ENCODE measurements around the gene IGFBPL1. TPM values are rescaled to one million over a fixed set of nuclear protein-coding genes. Genes with fewer than 3 reads are reported as not detected.

Gene IGFBPL1
- total RNA-seq, 4 donors from 2014 or later: 1.6 to 3.2 (median 2.5) TPM

- Histone ChIP-seq H3K9me3 (no peaks in the 10 kb centered on the region), H3K27me3 (peaks cover 25% of the 10 kb centered on the region), H3K4me3 (no peak overlapping the region), H3K4me1 (no peaks in the 10 kb centered on the region), H3K36me3 (no peaks in the 10 kb centered on the region), H3K27ac (no peak overlapping the region)
- 50% methylated on average over 3 of the region's 8 CpGs; no CpG with 5 or more reads in 1 of the 2 donors for WGBS, 2 donors (ENCODE audit: low coverage in 1 of 2)
- TF ChIP-seq, protein P1, sequence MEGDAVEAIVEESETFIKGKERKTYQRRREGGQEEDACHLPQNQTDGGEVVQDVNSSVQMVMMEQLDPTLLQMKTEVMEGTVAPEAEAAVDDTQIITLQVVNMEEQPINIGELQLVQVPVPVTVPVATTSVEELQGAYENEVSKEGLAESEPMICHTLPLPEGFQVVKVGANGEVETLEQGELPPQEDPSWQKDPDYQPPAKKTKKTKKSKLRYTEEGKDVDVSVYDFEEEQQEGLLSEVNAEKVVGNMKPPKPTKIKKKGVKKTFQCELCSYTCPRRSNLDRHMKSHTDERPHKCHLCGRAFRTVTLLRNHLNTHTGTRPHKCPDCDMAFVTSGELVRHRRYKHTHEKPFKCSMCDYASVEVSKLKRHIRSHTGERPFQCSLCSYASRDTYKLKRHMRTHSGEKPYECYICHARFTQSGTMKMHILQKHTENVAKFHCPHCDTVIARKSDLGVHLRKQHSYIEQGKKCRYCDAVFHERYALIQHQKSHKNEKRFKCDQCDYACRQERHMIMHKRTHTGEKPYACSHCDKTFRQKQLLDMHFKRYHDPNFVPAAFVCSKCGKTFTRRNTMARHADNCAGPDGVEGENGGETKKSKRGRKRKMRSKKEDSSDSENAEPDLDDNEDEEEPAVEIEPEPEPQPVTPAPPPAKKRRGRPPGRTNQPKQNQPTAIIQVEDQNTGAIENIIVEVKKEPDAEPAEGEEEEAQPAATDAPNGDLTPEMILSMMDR (IDR thresholded peaks at IDR 0.05): no peak
- TF ChIP-seq EP300 (IDR thresholded peaks at IDR 0.05) (no peak), POLR2A (IDR thresholded peaks at IDR 0.05) (no peak), POLR2AphosphoS5 (IDR thresholded peaks at IDR 0.05) (no peak)
- no peak for ATAC-seq
Observed at GRCh38 chr9:38442473-38443096, 18.3 kb upstream of the IGFBPL1 start.

GRCh38 chr9:38441347-38442085, 17.3 kb upstream of the IGFBPL1 start:
- Histone ChIP-seq H3K36me3 (no peaks in the 10 kb centered on the region), H3K27me3 (peaks cover 25% of the 10 kb centered on the region), H3K4me3 (no peak overlapping the region), H3K4me1 (no peaks in the 10 kb centered on the region), H3K27ac (no peak overlapping the region), H3K9me3 (no peaks in the 10 kb centered on the region)
- no peak for ATAC-seq
- TF ChIP-seq EP300 (IDR thresholded peaks at IDR 0.05) (no peak), POLR2A (IDR thresholded peaks at IDR 0.05) (no peak)
- whole genome bisulfite sequencing, 2 donors (ENCODE audit: low coverage in 1 of 2): 74 to 91% methylated on average over 6 of the region's 8 CpGs

DNA sequence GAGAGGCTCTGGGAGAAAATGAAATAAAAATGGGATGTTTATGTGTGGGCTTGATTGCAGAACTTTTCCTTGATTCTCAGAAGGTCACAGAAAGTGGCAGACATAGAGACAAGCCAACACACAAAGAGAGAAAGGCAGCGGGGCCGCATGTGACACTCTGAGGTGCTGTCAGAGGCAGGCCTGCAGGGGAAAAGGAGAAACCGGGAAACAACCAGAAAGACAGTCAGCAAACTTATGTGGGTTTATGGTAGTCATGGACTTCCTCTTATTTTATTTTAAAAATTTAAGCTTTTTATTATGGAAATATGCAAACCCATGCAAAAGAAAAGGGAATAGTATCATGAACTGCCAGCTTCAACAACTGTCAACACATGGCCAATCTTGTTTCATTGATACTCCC, 16.3 kb upstream of the IGFBPL1 start:
- Histone ChIP-seq H3K27ac (no peak overlapping the region), H3K36me3 (no peaks in the 10 kb centered on the region), H3K4me1 (no peaks in the 10 kb centered on the region), H3K9me3 (no peaks in the 10 kb centered on the region), H3K4me3 (no peak overlapping the region), H3K27me3 (peaks cover 25% of the 10 kb centered on the region)
- TF ChIP-seq, protein P1 (IDR thresholded peaks at IDR 0.05): no peak
- TF ChIP-seq POLR2AphosphoS5 (IDR thresholded peaks at IDR 0.05): no peak
- no peak for TF ChIP-seq POLR2A (IDR thresholded peaks at IDR 0.05)
- TF ChIP-seq EP300 (IDR thresholded peaks at IDR 0.05): no peak
- WGBS, 2 donors (ENCODE audit: low coverage in 1 of 2): 79 to 89% methylated on average over 3 of the region's 3 CpGs
- no peak for ATAC-seq

- Histone ChIP-seq H3K4me3 (no peak overlapping the region), H3K27ac (no peak overlapping the region), H3K36me3 (no peaks in the 10 kb centered on the region), H3K27me3 (peaks cover 25% of the 10 kb centered on the region), H3K9me3 (no peaks in the 10 kb centered on the region), H3K4me1 (no peaks in the 10 kb centered on the region)
- no peak for TF ChIP-seq POLR2AphosphoS5 (IDR thresholded peaks at IDR 0.05)
- TF ChIP-seq, protein P1 (IDR thresholded peaks at IDR 0.05): no peak
- TF ChIP-seq POLR2A (IDR thresholded peaks at IDR 0.05): no peak
- no peak for TF ChIP-seq EP300 (IDR thresholded peaks at IDR 0.05)
- 100% methylated on average over 1 of the region's 1 CpG; no CpG with 5 or more reads in 1 of the 2 donors for WGBS, 2 donors (ENCODE audit: low coverage in 1 of 2)
- no peak for ATAC-seq
Observed at GRCh38 chr9:38439916-38440301, 15.7 kb upstream of the IGFBPL1 start.

DNA sequence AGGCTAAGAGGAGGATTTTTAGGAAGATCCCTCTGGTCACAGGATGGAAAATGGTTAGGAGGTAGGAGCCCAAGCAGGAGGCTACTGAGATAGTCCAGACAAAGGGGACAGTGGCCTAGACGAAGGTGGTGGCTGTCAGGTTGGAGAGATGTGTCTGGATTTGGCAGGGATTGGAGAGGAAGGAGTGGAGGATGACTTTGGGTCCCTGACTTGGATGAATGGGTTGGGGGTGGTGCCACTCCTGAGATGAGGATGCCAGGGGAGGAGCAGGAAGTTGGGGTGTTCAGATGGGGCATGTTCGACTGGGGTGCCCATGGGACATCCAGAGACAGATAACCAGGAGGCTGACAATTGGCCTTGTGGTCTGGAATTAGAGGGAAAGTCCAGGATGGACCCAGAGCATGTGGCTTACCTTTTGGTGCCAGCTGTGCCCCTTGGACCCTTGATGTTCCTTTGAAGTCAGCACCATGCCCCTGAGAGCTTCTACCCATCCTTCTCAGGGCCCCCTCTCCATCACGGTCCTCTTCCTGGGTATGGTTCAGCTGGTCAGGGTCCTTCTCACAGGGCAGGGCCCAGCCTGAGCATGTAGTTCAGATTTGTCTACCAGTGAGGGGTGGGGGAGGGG, 15.1 kb upstream of the IGFBPL1 start:
- no peaks in the 10 kb centered on the region for H3K36me3 ChIP-seq
- H3K4me3 ChIP-seq: no peak overlapping the region
- TF ChIP-seq EP300 (IDR thresholded peaks at IDR 0.05) (no peak), POLR2A (IDR thresholded peaks at IDR 0.05) (no peak), POLR2AphosphoS5 (IDR thresholded peaks at IDR 0.05) (no peak)
- TF ChIP-seq, protein P1 (IDR thresholded peaks at IDR 0.05): no peak
- no peaks in the 10 kb centered on the region for H3K4me1 ChIP-seq
- 79 to 81% methylated on average over 2 to 3 of the region's 3 CpGs for WGBS, 2 donors (ENCODE audit: low coverage in 1 of 2)
- no peaks in the 10 kb centered on the region for H3K9me3 ChIP-seq
- H3K27me3 ChIP-seq: peaks cover 25% of the 10 kb centered on the region
- no peak for ATAC-seq
- H3K27ac ChIP-seq: no peak overlapping the region

All from gastroesophageal sphincter (tissue), 4 donors.